ENCODE data around the gene SSPN.

DNA sequence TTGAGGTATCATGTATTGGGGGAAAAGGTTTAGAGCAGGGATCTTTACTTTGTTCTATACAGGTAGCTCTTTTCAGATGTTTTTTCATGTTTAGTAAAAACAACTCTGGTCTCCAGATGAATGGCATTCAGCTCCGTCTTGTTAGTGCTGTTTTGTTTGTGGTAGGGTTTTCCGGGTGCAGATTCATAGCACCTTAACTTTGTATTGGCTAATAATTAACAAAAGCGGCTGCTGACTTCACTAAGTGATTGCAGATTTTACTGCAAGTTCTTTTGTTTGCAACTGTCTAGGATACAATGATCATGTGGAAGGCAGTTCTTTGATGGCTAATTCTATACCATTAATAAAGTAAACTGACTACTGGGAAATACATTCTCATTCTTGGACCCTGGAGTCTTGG lies 38.4 kb upstream of the SSPN start:
- TF ChIP-seq ARNTL (CRISPR knock-in tag; IDR thresholded peaks at IDR 0.05; ENCODE audit: borderline replicate concordance, low read depth) (no peak), RARB (CRISPR knock-in tag; IDR thresholded peaks at IDR 0.05) (no peak), OSR1 (CRISPR knock-in tag; IDR thresholded peaks at IDR 0.05) (no peak), PPARA (CRISPR knock-in tag; IDR thresholded peaks at IDR 0.05; ENCODE audit: borderline replicate concordance) (no peak), BACH2 (CRISPR knock-in tag; IDR thresholded peaks at IDR 0.05; ENCODE audit: borderline replicate concordance) (no peak), ZNF565 (CRISPR knock-in tag; conservative IDR thresholded peaks at IDR 0.05; ENCODE audit: low read depth) (no peak), ZFP30 (CRISPR knock-in tag; IDR thresholded peaks at IDR 0.05) (no peak)
- TF ChIP-seq, protein P1, sequence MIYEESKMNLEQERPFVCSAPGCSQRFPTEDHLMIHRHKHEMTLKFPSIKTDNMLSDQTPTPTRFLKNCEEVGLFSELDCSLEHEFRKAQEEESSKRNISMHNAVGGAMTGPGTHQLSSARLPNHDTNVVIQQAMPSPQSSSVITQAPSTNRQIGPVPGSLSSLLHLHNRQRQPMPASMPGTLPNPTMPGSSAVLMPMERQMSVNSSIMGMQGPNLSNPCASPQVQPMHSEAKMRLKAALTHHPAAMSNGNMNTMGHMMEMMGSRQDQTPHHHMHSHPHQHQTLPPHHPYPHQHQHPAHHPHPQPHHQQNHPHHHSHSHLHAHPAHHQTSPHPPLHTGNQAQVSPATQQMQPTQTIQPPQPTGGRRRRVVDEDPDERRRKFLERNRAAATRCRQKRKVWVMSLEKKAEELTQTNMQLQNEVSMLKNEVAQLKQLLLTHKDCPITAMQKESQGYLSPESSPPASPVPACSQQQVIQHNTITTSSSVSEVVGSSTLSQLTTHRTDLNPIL (CRISPR knock-in tag; IDR thresholded peaks at IDR 0.05; ENCODE audit: low read depth): no peak

Measured in SK-N-SH treated with all-trans-retinoic acid at 6 μM for 48 hours (cell line).